ENCODE results near the gene TLX2.
A peak's percentile ranks its signal among the peaks of the same experiment; 100 is the strongest.

The TLX2 gene

DNA sequence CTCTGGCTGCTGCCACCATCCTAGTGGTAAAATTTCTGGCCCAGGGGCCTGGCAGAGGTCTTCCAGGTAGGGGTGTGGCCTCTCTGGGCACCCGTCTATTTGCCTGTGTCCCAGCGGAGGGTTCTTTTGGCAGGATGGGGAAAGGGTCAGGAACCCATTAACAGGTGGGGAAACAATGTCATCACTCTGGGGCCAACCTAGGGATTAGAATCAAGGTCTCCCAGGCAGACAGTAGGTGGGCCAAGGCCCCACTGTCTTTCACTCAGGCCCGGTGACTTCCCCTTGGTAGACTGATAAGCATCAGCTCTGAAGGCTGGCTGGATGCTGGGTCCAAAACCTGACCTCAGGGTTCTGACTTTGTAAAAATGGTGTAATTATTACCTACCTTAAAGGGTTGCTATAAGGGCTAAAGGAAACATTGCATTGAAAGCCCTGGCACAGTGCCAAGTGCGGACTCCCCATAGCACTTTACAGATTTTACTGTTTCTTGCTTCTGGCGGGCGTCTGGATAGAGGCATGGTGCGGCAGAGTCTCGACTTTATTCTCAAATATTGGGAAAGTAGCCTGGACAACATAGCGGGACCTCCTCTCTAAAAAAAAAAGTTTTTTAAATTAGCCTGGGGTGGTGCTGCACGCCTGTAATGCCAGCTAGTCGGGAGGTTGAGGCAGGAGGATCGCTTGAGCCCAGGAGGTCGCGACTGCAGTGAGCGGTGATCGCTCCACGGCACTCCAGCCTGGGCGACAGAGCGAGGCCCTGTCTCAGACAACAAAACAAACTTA lies 17.1 kb upstream of the TLX2 start:
- Histone ChIP-seq H3K79me2 (ENCODE audit: insufficient read depth, low read length) (peaks cover 17% of the 10 kb centered on the region), H3K4me3 (ENCODE audit: low read depth in 1 of 2, low read length in 2 of 2) (peak overlapping the region; percentile 30 to 70; a peak in 3 of 4 replicates), H3K27me3 (ENCODE audit: insufficient read depth, low read length, poor library complexity) (no peaks in the 10 kb centered on the region), H4K20me1 (ENCODE audit: insufficient read depth, low read length) (no peaks in the 10 kb centered on the region), H3K9ac (ENCODE audit: low read depth, low read length) (peak overlapping the region; percentile 71), H3K36me3 (ENCODE audit: insufficient read depth, low read length) (peaks cover 22% of the 10 kb centered on the region), H3K4me1 (ENCODE audit: insufficient read depth, low read length) (peaks cover 22% of the 10 kb centered on the region), H3K9me3 (ENCODE audit: insufficient read depth, low read length, severe bottlenecking) (no peaks in the 10 kb centered on the region), H2AFZ (ENCODE audit: low read depth, low read length) (peak overlapping the region; percentile 87), H3K27ac (ENCODE audit: low read length) (peak overlapping the region; percentile 83), H3K4me2 (ENCODE audit: insufficient read depth, low read length) (peak overlapping the region; percentile 75)
- ATAC-seq (ENCODE audit: insufficient read depth, low read depth) (peak; percentile 33), DNase-seq (no peak)
- TF ChIP-seq, protein P1, sequence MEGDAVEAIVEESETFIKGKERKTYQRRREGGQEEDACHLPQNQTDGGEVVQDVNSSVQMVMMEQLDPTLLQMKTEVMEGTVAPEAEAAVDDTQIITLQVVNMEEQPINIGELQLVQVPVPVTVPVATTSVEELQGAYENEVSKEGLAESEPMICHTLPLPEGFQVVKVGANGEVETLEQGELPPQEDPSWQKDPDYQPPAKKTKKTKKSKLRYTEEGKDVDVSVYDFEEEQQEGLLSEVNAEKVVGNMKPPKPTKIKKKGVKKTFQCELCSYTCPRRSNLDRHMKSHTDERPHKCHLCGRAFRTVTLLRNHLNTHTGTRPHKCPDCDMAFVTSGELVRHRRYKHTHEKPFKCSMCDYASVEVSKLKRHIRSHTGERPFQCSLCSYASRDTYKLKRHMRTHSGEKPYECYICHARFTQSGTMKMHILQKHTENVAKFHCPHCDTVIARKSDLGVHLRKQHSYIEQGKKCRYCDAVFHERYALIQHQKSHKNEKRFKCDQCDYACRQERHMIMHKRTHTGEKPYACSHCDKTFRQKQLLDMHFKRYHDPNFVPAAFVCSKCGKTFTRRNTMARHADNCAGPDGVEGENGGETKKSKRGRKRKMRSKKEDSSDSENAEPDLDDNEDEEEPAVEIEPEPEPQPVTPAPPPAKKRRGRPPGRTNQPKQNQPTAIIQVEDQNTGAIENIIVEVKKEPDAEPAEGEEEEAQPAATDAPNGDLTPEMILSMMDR (IDR thresholded peaks at IDR 0.05; ENCODE audit: borderline replicate concordance, extremely low read depth, low read length, poor library complexity, severe bottlenecking), result no peak
- no peak for TF ChIP-seq EZH2 (IDR thresholded peaks at IDR 0.05; ENCODE audit: borderline replicate concordance, low read depth, low read length, severe bottlenecking)

DNA sequence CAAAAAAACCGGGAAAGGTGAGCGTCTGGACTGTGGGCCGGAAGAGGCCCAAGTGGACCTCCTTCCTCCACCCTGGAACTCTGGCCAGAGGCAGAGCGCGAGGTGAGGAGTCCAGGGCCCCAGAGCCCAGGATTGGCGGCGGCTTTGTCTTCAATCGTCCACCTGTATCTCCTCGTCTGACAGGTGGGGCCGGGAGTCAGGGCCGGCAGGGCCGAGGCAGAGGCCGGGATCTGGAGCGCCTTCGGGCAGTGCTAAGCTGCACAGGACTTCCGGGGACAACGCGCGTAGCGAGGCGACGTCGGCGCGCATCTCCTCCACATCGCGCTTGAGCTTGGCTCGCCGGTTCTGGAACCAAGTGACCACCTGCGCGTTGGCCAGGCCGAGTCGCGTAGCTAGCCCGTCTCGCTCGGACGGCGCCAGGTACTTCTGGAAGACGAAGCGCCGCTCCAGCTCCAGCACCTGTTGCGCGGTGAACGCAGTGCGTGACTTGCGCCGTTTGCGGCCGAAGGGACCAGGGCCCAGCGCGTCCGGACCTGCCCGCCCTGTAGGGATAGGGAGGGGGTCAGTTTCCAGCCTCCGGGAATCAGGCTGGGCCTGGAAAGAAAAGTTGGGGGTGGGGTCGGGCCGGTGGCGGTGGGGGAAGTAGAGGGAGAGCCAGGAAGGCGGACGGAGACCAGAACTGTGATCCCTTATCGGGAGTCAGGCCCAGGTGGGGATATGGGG lies 16.3 kb upstream of the TLX2 start:
- peak; percentile 48 for DNase-seq
- peaks cover 15% of the 10 kb centered on the region for H3K36me3 ChIP-seq (ENCODE audit: insufficient read depth, low read length)
- peak overlapping the region; percentile 75 for H3K4me2 ChIP-seq (ENCODE audit: insufficient read depth, low read length)
- H3K9ac ChIP-seq (ENCODE audit: low read depth, low read length), result peak overlapping the region; percentile 71
- peak overlapping the region; percentile 83 for H3K27ac ChIP-seq (ENCODE audit: low read length)
- H3K4me1 ChIP-seq (ENCODE audit: insufficient read depth, low read length), result peaks cover 22% of the 10 kb centered on the region
- no peak for TF ChIP-seq EZH2 (IDR thresholded peaks at IDR 0.05; ENCODE audit: borderline replicate concordance, low read depth, low read length, severe bottlenecking)
- TF ChIP-seq, protein P1 (IDR thresholded peaks at IDR 0.05; ENCODE audit: borderline replicate concordance, extremely low read depth, low read length, poor library complexity, severe bottlenecking), result no peak
- peak; percentile 79 for ATAC-seq (ENCODE audit: insufficient read depth, low read depth)
- peak overlapping the region; percentile 30 to 70; a peak in 3 of 4 replicates for H3K4me3 ChIP-seq (ENCODE audit: low read depth in 1 of 2, low read length in 2 of 2)
- no peaks in the 10 kb centered on the region for H3K9me3 ChIP-seq (ENCODE audit: insufficient read depth, low read length, severe bottlenecking)
- peak overlapping the region; percentile 87 for H2AFZ ChIP-seq (ENCODE audit: low read depth, low read length)
- H3K79me2 ChIP-seq (ENCODE audit: insufficient read depth, low read length), result peaks cover 17% of the 10 kb centered on the region
- H3K27me3 ChIP-seq (ENCODE audit: insufficient read depth, low read length, poor library complexity), result no peaks in the 10 kb centered on the region
- no peaks in the 10 kb centered on the region for H4K20me1 ChIP-seq (ENCODE audit: insufficient read depth, low read length)

DNA sequence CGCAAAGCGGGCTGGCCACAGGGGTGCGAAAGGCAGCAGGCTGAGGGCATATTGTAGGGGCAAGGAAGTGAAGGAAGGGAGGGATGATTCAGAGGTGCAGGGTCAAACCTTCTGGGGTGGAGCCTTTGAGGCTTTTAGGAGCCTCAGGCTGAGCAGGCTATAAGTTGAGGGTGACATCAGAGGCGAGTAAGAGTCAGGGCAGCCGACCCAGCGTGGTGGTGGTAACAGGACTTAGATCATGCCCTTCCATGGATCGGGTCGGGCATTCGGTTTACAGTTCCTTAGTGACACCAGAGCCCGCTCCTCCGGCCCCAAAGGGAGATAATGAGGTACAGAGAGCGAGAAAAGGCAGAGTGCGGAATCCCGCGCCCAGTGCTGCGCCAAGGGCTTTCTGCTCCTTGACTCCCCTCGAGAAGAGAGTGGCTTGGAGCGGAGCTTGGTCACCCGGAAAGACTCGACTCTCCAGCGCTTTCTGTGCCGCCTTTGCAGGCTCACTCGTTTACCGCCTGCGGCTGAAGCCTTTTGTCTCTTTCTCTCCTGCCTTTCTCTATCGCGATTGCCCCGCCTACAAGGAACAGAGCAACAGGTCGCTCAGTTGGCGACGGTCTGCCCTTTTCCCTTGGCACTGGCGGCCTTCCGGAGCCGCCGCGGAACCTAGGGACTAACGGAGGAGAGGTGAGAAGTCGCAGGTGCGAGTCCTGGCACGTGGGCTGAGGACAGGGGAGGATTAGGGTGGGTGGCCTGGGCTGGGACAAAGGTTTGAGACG lies 15.6 kb upstream of the TLX2 start:
- peak overlapping the region; percentile 87 for H2AFZ ChIP-seq (ENCODE audit: low read depth, low read length)
- peaks cover 7% of the 10 kb centered on the region for H3K36me3 ChIP-seq (ENCODE audit: insufficient read depth, low read length)
- H3K27ac ChIP-seq (ENCODE audit: low read length), result peak overlapping the region; percentile 83
- H3K4me2 ChIP-seq (ENCODE audit: insufficient read depth, low read length), result peak overlapping the region; percentile 75
- no peaks in the 10 kb centered on the region for H3K27me3 ChIP-seq (ENCODE audit: insufficient read depth, low read length, poor library complexity)
- no peak for DNase-seq
- ATAC-seq (ENCODE audit: insufficient read depth, low read depth), result peak; percentile 40; the same call in 2 of the 3 replicates
- no peaks in the 10 kb centered on the region for H3K9me3 ChIP-seq (ENCODE audit: insufficient read depth, low read length, severe bottlenecking)
- peaks cover 22% of the 10 kb centered on the region for H3K4me1 ChIP-seq (ENCODE audit: insufficient read depth, low read length)
- H3K79me2 ChIP-seq (ENCODE audit: insufficient read depth, low read length), result peaks cover 17% of the 10 kb centered on the region
- H4K20me1 ChIP-seq (ENCODE audit: insufficient read depth, low read length), result no peaks in the 10 kb centered on the region
- no peak for TF ChIP-seq EZH2 (IDR thresholded peaks at IDR 0.05; ENCODE audit: borderline replicate concordance, low read depth, low read length, severe bottlenecking)
- TF ChIP-seq, protein P1 (IDR thresholded peaks at IDR 0.05; ENCODE audit: borderline replicate concordance, extremely low read depth, low read length, poor library complexity, severe bottlenecking), result no peak
- peak overlapping the region; percentile 71 for H3K9ac ChIP-seq (ENCODE audit: low read depth, low read length)
- peak overlapping the region; percentile 30 to 70; a peak in 3 of 4 replicates for H3K4me3 ChIP-seq (ENCODE audit: low read depth in 1 of 2, low read length in 2 of 2)
